ENCODE measurements around the gene C20orf144.

C20orf144 gene

DNA sequence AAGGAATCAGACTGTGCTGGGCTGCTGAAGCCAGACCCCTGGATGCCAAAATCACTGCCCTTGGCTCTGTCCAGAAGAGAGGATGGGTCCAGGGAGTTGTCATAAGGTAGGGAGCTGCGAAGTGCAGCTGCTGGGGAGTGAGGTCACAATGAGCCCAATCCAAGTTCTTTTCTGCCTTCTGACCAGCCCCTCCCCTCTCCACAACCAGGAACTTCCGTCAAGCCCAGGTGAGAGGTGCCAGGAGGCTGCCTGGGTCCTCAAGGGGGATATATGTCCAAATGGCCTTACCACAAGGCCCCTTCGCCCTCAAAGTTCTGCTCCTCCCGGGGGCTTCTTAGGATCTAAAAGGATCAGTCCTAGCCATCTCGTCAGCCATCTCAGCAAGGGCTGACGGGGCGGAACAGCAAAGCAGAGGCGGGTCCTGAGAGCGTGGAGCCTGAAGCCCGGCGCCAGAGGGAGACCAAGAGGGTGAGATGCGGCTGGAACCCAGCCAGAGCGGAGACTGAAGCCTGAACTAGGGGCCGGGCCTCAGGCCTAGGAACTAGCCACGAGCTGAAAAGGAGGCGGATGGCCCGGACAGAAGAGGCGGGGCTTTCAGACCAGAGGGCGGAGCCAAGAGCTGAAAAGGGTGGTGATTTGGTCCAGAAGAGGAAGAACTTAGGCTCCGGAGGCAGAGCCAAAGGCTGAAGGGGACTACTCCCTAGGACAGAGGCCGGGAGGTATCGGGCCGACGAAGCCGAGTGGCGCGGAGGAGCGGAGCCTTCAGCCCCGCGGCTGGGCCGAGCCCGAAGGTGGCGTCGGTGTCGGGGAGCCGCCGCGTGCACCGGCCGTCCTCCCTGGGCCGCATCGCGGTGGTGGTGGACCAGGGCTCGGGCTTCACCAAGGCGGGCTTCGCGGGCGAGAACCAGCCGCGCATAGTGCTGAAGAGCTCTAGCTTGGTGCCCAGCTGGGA, 4.4 kb downstream of the C20orf144 start, which contains the start of gene ACTL10:
ACTL10 (plus strand) TSS at position 651 of the 952 bp plus-strand sequence. CDS start 555 bp downstream, outside the sequence.
- DNase-seq = peak; percentile 96

DNA sequence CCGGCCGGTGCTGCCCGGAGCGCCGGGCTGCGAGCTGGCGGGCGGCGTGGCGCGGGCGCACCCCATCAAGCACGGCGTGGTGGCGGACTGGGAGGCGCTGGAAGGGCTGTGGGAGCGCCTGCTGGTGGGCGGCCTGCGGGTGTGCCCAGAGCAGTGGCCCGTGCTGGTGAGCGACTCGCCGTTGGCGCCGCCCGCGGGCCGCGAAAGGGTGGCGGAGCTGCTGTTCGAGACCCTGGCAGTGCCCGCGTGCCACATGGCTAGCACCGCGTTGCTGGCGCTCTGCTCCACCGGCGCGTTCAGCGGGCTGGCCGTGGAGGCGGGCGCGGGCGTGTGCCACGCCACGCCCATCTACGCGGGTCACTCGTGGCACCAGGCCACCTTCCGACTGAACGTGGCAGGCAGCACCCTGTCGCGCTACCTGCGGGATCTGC, 5.1 kb downstream of the C20orf144 start:
- no peak for DNase-seq

DNA sequence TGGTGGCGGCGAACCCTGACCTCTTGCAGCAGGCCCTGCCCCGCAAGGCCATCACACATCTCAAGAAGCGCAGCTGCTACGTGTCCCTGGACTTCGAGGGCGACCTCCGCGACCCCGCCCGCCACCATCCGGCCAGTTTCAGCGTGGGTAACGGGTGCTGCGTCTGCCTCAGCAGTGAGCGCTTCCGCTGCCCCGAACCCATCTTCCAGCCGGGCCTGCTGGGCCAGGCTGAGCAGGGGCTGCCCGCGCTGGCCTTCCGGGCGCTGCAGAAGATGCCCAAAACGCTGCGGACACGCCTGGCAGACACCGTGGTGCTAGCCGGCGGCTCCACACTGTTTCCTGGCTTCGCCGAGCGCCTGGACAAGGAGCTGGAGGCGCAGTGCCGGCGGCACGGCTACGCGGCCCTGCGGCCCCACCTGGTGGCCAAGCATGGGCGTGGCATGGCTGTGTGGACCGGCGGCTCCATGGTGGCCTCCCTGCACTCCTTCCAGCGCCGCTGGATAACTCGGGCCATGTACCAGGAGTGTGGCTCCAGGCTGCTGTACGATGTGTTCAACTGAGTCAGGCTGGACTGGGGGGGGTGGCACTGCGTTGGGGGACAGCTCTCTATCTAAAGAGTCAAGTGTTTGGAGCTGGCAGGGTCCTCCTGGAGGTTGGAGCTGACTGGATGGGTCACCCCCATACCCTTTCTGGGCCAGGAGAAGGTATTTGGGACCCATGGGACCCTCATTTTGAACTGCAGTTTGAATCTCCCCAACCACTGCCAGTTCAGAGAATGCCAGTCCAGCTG, 5.7 kb downstream of the C20orf144 start:
- DNase-seq = peak; percentile 74

DNA sequence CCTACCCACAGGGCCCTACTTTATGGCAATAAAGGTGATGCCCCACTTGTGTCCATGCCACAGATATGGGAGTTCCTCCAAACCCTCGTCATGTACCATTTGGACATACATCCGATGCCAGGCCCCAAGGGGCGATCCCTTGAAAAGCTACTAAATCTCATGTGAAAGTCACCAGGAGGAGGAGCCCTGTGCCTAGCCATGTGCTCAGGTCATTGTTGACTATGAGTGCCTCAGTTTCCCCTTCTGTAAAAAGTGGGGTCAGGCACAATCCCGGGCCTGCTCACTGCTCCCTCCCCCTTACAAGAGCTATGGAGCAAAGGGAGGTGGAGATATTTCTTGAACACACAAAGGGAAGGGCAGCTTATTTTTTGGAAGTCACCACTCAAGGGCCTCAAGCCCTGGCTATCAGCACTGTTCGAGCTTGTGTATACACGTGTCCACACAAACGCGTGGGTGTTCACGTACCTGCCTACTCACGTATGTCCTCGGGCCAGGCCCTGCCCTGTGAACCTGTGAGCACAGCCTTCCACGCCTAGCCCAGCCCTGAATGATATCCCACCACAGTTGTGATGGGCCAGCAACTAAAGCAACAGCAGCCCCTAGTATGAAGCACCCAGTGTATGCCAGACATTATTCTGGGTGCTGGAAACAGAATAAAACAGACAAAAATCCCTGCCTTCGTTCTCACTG, 6.5 kb downstream of the C20orf144 start:
- DNase-seq = no peak

DNA sequence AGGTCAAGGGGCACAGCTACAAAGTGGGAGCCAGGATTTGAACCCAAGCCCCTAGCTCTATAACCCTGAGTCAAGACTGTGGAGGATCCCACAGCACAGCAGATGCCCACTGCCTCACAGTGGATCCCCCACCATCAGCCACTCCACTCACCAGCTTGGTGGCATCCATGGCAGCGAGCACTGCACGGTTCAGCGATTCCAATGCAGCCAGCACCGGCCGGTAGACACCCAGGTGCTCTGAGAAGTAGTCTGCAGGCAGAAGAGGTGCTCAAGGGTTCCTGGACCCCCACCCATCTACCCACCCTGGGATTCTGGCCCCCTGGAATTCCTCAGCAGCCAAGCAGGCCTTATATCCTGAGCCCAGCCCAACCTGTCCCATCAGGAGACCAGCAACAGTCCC, 7.1 kb downstream of the C20orf144 start:
- DNase-seq = no peak

DNA sequence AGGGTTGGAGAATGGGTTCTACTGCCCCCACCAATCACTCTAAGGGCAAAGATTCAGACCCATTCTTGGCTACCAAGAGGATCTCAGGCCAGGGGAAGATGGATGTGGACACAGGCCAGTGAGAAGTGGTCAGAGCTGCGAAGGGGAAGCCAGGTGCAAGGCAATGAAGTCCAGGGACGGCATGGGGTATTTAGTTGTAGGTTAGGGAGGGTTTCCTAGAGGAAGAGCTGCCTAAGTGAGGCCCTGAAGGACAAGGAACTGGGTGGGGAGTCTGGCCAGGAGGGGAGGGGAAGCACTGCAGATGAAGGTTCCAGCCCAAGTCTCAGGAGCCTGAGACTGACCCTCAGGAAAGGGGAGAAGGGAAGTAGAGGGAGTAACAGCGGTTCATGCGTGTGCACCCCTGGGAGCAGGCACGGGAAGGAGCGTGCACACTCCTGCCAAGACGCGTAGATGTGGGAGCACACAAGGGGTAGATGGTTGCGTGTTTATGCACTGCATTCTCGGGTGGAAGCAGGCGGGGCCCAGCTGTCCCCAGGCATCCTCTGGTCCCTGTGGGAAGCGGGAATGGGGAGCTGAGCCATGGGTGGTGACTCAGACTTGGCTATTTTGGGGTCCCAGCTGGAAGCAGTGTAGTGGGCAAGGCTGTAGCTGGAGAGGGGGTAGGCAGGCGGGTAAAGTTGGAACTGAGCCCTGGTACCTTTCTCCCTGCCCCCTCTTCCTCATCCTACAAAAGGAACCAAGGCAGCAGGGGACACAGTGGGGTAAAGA, 7.9 kb downstream of the C20orf144 start:
- DNase-seq = no peak

DNA sequence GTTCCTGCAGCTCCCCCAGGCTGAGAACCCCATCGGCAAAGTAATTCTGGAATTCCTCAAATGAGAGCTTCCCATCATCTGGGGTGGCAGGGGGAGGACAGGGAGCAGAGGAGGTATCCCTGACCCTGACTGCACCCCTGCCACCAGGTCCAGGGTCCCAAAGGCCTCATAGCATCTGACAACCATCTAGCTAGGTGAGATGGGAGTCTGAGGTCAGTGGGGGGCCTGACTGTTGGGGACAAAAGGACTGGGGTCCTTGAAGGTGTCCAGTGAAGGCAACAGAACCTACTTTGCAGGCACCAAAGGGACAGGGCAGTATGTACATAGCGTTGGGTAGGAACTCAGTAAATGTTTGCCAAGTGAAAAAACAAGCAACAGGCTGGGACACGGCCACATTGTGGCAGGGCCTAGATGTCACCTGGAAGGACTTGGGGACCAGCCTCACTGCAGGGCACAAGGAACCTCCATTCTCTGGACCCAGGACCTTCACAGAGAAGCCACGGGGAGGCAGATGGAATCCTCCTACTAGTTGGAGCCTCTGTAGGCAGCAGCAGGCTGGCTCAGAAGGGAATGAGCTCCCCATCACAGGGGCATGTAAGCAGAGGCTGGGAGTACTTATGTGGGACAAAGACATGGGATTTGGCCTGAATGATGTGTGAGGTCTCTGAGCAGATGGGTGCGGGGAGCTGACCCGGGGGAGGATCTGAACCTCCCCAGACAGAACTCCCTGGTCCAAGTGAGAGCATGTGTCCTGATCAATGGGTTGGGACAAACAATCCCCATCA, 8.8 kb downstream of the C20orf144 start:
- DNase-seq = no peak

DNA sequence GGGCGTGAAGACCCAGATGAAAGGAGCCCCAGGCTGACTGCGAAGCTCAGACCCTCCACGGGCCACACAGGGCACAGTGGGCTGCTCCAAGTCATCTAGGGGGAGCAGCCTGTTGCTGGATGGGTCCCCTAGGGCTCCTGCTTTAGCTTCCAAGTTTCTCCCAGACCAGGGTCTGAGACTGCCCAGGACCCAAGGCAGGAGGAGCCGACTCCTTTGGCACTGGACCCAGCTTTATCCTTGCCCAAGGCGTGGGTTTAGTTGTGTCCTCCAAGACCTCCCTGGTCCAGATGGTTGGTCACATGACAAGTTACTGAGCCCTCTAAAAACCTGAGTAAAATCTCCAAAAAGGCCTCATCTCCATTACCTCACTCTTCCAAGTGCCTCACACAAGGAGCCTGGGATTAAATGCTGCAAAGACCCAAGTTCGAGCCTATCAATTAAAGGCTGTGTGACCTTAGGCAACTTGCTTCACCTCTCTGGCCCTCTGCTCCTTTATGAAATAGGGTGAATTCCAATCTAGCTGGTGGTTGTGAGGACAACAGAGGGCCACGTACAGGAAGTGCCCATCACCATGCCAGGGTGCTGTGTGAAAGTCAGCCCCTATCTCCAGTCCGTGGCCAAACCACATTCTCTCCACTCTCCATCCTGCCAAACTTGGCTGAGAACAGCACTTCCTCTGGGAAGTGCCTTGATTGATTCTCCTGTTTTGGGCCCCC, 9.6 kb downstream of the C20orf144 start:
- DNase-seq = no peak

DNA sequence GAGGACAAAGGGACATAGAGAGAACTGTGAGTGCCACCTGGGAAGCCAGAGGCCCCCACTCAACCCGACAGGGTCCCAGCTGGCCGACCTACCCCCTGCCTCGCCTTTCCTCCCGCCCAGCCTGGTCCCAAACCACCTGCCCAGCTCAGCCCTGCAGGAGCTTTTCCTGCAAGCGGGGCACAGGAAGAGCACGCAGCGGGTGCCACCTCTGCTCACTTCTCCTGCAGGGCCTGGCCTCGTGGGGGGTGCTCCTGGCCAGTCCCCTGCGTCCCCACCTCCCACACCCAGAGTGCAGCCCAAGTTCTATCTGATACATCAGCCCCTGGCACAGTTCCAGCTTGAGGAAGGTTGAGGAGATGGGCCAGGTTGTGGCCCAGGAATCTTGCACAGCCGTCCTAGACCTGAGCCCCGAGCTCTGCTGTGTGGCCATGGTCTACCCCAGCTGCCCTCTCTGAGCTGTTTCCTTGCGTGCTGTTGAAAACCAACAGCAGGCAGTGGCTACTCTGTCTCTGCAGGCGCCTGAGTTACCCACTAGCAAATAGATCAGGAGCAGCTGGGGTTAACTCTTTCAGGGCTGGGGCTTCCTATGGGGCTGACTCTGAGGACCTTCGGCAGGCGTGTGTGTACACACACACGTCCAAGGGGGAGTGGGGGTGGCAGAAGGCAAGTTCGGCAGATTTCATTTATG, 10.4 kb downstream of the C20orf144 start:
- no peak for DNase-seq

DNA sequence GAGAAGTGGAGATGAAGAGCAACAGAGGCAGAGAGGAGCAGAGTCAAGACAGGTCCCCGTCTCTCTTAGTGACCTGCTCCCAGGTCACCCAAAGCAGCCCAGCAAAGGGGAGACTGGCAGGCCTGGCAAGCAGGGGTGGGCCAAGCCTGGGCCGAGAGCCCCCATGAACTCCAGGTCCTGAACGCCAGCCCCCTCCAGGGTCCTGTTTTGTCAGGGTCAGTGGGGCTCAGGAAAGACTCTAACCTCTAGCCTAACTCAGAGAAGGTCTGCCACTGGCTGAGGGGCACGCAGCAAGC, 10.9 kb downstream of the C20orf144 start:
- DNase-seq = no peak

DNA sequence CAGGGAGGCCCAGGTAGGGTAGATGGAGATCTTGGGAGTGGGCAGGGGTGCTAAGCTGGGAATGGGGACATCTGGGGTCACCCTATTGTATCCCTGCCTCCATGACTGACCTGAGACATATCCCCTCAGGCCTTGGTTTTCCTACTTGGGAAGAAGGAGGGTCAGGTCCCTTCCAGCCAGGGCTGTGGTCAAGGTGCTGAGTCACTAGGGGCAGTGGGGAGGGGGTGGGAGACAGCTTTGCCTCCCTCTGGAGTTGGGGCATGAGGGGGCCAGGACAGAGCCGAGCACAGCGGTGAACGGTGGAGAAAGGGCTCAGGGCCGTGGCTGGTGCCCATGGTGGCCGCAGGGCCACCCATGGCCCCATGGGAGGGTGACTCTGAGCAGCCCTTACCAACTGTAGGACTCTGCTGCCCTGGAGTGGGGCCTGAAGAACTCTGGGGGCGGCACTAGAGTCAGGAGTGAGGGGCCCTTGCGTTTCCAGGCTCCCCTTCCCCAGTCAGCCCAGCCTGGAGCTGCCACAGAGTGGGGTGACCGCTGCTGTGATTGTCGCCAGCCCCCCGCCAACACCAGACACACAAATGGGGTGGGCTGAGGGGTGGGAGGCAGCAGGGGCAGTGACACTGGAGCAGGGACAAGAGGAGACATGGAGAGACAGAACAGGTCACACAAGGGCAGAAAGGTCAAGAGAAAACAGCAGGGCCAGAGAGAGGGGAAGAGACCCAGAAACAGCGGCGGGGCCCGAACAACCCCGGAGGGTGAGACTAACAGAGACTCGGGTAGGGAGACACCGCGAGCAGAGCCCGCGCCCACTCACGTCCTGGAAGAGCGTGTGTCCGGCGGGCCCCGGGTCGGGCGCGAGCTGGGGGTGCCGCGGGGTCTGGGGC, 11.5 kb downstream of the C20orf144 start:
- no peak for DNase-seq

DNA sequence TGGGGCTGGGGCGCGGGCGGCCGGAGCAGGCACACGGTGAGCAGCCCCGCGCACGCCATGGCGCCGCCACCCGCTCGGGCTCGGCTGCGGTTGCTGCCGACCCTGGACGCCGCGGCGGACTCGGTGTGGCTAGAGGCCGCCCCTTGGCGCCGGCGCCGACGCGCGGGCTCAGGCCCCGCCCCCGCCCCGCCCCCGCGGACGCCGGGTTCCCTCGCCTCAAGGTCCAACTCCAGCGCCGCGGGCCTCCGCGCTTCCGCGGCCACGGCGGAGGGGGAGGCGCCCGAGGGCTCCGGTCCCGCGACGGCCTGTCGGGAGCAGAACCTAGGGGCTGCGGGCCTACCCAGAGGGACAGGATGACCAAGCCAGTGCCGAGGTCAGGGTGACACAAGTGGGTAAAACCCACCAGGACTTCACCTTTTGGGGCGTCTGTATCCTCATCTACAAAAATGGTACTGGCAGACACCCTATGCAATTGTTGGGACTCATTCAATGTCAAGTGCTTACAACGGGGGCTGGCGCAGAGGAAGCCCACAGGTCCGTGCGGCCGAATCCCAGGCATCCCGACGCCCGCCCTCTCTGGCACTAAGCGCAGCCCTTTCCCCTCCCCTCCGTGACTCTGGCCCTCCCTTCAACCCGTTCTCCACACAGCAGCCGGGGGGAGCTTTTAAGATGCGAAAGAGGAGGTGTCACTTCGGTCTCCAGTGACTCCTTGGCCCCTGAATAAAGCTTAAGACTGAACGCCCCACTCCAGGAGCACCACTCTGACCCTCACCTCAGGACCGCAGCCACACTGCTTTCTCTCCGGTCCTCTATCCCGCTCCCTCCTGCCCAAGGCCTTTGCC, 12.4 kb downstream of the C20orf144 start, which contains the start of gene NECAB3:
NECAB3 (minus strand) TSS at position 135 of the 842 bp plus-strand sequence; CDS start at position 59, 76 bp downstream.
- peak; percentile 77 for DNase-seq

DNA sequence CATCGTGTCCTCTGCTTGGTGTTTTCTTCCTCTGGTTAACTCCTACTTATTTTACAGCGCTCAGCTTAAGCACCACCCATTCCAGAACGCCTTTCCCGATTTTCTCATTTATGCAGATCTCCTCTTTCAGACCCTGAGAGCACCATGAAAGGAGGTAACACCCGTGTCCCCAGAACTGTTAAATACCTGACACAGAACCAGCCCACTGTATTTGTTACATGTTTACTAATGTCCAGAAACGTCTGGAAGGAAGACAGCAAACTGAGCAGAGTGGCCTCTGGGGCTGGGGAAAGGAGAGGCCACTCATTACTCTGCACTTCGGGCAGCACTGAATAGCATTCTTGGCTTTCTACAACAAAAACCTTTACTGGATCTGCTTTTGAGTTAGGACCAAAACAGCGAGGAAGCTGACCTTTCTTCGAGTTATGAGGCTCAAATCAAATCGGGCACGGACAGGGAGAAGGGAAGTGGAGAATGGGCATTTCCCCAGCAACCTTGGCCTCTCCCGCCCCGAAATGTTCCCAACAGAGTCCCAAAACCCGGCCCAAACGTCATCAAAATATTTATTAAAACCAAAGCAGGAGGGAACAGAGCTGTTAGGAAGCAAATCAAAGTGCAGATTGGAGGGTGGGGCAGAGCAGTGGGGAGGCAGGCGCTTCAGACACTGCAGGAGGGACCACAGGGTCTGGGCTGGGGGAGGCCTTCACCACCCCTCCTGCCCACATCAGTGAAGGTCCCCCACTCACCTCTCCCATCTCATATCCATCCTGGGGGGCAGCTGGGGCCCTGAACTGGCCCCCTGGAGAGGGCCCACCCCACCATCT, 13.2 kb downstream of the C20orf144 start:
- DNase-seq = no peak

DNA sequence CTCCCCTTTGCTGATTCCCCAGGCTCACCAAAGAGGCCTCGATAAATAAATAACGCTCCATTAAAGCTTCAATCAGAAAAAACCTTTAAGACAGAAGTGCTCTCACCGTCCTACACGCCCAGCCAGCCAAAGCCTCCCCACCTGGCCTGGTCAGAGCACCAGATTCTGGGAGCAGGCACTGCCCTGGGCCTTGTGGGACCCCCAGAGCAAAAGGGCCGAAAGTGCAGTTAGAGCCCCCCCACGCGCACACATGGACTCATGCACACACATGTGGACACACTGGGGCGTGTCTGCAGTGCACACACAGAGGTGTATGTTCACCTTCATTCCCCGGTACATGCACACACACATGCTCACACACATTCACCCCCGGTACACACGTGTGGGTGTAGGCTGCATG, 14.0 kb downstream of the C20orf144 start:
- DNase-seq = no peak

DNA sequence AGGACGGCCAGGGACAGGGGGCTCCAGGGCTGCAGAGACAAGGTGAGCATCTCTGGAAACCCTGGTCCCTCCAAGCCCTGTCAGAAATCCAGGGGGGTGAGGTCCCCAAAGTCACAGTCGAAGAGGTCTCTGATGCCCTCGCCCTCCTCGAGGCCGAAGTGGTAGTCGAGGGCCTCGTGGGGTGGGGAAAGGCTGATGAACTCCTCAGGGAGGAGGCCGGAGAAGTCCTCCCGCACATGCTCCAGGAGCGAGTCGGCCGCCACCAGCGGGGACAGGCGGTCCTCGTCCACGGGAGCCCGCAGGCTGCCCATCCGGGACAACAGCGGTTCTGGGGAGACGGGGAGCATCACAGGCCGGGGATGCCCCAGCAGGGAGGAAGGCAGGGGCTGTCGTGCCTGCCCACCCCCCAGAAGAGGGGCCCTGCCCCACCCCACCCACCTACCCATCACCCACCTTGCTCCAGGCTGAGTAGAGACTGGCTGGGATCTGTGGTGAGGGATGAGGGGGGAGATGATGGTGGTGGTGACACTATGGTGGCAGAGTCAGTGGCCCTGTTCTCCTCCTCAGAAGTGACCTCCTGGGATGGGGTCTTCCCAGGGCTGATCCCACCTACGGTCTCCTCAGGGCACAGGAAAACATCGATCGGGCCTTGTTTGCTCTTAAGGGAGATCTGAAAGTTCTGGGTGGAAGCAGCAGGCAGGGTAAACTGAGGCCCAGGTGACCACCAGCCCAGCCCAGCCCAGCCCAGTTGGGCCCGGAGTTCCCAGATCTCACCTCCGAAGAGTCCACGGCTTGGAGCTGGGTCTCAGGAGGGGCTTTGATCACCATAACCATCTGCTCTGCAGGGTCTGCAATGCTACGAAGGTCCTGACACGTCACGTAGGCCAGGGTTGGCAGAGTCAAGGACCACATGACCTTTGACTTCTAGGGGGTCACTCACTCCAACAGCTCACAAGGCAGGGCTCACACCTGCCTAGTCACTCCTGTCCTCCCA, 14.8 kb downstream of the C20orf144 start:
- no peak for DNase-seq
